Retinal pigment epithelial cell (primary cell): ENCODE data around the gene ABCB8.

Experiments
- DNase-seq: peaks from one replicate; pipeline ENCODE4 v3.0.0-alpha.2; 2010; ENCODE audit warnings: low read depth
- H3K4me3 ChIP-seq: 2 replicates; pipeline ENCODE4 v1.5.1; 2011; ENCODE audit warnings: mild to moderate bottlenecking, low read length, control low read depth, moderate library complexity
- TF ChIP-seq, protein P1 (sequence below): conservative IDR thresholded peaks from 2 replicates; pipeline ENCODE4 v1.5.1; 2011; ENCODE audit warnings: low read depth, low read length, control low read depth, inconsistent platforms

The ABCB8 gene

DNA sequence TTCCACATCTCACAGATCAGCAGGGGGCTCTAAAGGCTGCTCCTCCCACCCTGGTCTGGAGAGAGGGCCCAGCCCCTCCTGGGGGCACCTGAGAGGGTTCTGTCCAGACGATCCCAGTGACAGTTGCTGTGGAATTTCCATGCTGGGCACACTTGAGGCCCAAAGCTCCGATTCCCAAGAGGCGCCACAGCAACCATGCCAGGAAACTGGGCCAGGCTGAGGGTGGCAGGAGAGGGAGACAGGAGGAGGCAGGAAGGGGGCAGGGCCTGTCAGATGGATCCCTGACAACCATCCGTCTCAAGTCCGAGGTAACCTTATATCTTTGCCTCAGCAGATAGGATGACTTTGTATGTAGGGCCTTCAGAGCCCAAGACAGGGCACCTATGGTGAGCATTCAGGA lies 41.7 kb upstream of the ABCB8 start:
- TF ChIP-seq, protein P1, sequence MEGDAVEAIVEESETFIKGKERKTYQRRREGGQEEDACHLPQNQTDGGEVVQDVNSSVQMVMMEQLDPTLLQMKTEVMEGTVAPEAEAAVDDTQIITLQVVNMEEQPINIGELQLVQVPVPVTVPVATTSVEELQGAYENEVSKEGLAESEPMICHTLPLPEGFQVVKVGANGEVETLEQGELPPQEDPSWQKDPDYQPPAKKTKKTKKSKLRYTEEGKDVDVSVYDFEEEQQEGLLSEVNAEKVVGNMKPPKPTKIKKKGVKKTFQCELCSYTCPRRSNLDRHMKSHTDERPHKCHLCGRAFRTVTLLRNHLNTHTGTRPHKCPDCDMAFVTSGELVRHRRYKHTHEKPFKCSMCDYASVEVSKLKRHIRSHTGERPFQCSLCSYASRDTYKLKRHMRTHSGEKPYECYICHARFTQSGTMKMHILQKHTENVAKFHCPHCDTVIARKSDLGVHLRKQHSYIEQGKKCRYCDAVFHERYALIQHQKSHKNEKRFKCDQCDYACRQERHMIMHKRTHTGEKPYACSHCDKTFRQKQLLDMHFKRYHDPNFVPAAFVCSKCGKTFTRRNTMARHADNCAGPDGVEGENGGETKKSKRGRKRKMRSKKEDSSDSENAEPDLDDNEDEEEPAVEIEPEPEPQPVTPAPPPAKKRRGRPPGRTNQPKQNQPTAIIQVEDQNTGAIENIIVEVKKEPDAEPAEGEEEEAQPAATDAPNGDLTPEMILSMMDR, result no peak
- no peak for DNase-seq
- no peak overlapping the region for H3K4me3 ChIP-seq

DNA sequence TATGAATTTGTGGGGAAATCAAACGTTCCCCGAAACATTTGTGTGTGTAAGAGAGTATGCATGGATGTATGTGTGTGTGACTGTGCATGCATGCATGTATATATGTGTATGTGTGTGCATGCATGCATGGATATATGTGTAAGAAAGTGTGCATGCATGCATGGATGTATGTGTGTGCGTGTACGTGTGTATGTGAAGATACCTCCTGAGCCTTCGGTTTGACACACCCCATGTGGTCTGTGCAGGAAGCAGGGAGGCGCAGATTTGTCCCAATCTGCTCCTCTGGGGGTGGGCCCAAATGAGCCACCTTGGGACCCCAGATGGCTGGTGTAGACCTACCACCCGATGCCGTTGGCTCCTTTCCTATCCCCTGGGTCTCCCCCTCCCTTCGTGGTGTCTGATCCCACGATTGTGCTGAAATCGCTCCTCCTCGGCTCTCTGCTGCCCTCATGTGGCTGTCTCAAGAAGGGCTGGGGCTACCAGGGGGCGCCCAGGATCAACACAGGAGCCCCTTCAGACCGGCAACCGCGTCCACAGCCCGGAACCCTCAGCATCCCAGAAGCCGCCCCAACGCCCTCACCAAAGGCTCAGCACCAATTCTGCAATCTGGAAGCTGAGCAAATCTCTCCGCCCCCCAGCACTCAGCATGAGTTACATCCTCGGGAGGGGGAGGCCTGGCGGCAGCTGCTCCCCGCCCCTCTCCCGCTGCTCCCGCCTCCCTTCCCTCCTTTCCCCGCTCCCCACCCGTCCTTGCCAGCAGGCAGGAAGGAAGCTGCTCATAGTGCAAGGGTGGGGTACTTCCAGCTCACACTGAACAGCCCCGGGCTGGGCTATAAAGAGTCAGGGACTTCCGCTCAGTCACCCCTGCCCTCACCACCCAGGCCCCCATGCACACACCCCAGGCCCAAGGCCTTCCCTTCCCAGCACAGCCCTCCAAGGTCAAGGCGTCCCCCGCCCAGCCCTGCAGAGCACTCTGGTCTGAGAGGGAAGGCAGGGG lies 39.7 kb upstream of the ABCB8 start:
- TF ChIP-seq, protein P1, result peak; percentile 86
- DNase-seq, result no peak
- H3K4me3 ChIP-seq, result no peak overlapping the region

DNA sequence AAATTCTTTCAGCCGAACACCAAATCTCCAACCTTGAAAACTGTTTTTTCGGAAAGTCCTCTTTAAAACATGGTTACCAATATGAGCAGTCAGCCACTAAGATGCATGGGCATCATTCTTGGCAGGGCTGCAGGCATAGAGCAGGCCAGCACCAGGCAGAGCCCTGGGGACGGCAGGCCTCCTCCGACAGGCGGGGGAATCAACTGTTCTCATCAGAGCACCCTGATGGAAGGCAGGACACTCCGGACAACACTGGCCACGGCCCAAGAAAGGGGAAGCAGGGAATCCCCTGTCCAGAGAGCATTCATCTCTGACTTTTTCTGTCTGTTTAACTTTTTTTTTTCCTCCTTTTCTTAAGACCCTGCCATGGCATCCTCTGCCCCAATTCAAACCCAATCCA lies 38.8 kb upstream of the ABCB8 start:
- DNase-seq, result no peak
- no peak overlapping the region for H3K4me3 ChIP-seq
- TF ChIP-seq, protein P1, result no peak

DNA sequence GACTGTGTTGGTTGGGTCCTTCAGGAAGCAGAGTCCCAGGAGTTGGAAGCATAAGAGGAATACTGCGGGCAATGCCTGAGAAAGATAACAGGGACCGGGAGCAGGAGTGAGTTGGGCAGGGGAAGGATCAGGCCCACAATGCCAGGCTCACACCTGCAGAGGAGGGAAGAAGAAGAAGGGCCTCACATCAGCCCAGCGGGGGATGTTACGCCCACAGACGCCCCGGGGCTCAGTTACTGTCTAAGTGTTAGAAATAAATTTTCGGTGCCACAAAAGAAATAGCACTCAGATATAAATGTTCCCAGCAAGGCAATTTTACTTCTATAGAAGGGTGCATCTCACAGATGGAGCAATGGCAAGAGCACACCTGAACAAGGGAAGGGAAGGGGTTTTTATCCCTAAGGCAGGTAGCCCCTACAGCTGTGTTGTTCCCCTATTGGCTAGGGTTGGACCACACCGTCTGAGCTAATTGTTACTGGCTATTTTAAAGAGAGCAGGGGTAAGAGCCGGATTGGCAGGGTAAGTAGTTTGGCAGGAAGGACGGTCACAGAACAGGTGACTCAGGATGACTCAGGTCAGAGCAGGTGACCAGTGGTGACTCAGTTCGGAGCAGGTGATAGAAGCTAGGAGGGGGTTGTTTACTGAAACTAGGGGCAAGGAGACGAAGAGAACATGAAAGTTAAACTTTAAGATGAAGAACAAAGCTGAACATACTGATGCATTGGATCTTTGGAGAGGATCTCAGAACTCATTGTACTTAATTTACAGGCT lies 37.6 kb upstream of the ABCB8 start, which contains the start of gene NOS3:
Gene NOS3, plus strand, starts transcription at position 602 of the 771 bp plus-strand sequence. CDS start 2,787 bp downstream, outside the sequence.
- TF ChIP-seq, protein P1, result no peak
- no peak within 1 kb of the TSS for H3K4me3 ChIP-seq
- DNase-seq, result no peak

DNA sequence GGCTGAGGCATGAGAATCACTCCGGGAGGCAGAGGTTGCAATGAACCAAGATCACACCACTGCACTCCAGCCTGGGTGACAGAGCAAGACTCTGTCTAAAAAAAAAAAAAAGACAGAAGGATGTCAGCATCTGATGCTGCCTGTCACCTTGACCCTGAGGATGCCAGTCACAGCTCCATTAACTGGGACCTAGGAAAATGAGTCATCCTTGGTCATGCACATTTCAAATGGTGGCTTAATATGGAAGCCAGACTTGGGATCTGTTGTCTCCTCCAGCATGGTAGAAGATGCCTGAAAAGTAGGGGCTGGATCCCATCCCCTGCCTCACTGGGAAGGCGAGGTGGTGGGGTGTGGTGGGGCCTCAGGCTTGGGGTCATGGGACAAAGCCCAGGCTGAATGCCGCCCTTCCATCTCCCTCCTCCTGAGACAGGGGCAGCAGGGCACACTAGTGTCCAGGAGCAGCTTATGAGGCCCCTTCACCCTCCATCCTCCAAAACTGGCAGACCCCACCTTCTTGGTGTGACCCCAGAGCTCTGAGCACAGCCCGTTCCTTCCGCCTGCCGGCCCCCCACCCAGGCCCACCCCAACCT lies 36.1 kb upstream of the ABCB8 start:
- H3K4me3 ChIP-seq, result no peak overlapping the region
- TF ChIP-seq, protein P1, result no peak
- DNase-seq, result no peak

DNA sequence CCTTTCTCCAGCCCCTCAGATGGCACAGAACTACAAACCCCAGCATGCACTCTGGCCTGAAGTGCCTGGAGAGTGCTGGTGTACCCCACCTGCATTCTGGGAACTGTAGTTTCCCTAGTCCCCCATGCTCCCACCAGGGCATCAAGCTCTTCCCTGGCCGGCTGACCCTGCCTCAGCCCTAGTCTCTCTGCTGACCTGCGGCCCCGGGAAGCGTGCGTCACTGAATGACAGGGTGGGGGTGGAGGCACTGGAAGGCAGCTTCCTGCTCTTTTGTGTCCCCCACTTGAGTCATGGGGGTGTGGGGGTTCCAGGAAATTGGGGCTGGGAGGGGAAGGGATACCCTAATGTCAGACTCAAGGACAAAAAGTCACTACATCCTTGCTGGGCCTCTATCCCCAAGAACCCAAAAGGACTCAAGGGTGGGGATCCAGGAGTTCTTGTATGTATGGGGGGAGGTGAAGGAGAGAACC lies 35.4 kb upstream of the ABCB8 start:
- H3K4me3 ChIP-seq, result no peak overlapping the region
- TF ChIP-seq, protein P1, result no peak
- no peak for DNase-seq
